ENCODE measurements around the gene CYFIP2.

CYFIP2 gene

GRCh38 chr5:157371655-157372471, 105.9 kb downstream of the CYFIP2 start:
- H3K27ac ChIP-seq (ENCODE audit: low read depth, low read length, poor library complexity, severe bottlenecking): no peak overlapping the region
- H3K27me3 ChIP-seq (ENCODE audit: insufficient read depth, low read length): no peaks in the 10 kb centered on the region
- no peaks in the 10 kb centered on the region for H3F3A ChIP-seq (ENCODE audit: insufficient read depth, low read length)
- H3K4me1 ChIP-seq (ENCODE audit: insufficient read depth, low read length, severe bottlenecking): no peaks in the 10 kb centered on the region
- H4K20me1 ChIP-seq (ENCODE audit: insufficient read depth, low read length): no peaks in the 10 kb centered on the region
- peaks cover 98% of the 10 kb centered on the region for H3K36me3 ChIP-seq (ENCODE audit: insufficient read depth, low read length)
- no peak overlapping the region for H3K4me3 ChIP-seq (ENCODE audit: low read depth, low read length, poor library complexity, severe bottlenecking)
- H3K9me2 ChIP-seq (ENCODE audit: low read depth, low read length): no peaks in the 10 kb centered on the region
- H3K9me3 ChIP-seq (ENCODE audit: low read length): no peaks in the 10 kb centered on the region
- TF ChIP-seq EZH2 (IDR thresholded peaks at IDR 0.05; ENCODE audit: borderline replicate concordance, low read length): no peak
- no peak for TF ChIP-seq CTCF (IDR thresholded peaks at IDR 0.05; ENCODE audit: low read length)
- no peaks in the 10 kb centered on the region for H3K79me2 ChIP-seq (ENCODE audit: insufficient read depth, low read length)
- H3K9ac ChIP-seq (ENCODE audit: low read length): no peak overlapping the region
- H2AFZ ChIP-seq (ENCODE audit: low read length): no peak overlapping the region
- H3K4me2 ChIP-seq (ENCODE audit: low read length): no peak overlapping the region

GRCh38 chr5:157372472-157372822, 106.5 kb downstream of the CYFIP2 start:
- Histone ChIP-seq H3K27ac (ENCODE audit: low read depth, low read length, poor library complexity, severe bottlenecking) (no peak overlapping the region), H3K79me2 (ENCODE audit: insufficient read depth, low read length) (no peaks in the 10 kb centered on the region), H4K20me1 (ENCODE audit: insufficient read depth, low read length) (no peaks in the 10 kb centered on the region), H3K9me3 (ENCODE audit: low read length) (no peaks in the 10 kb centered on the region), H2AFZ (ENCODE audit: low read length) (no peak overlapping the region), H3K4me1 (ENCODE audit: insufficient read depth, low read length, severe bottlenecking) (no peaks in the 10 kb centered on the region), H3K9me2 (ENCODE audit: low read depth, low read length) (no peaks in the 10 kb centered on the region), H3K4me2 (ENCODE audit: low read length) (no peak overlapping the region), H3K36me3 (ENCODE audit: insufficient read depth, low read length) (peaks cover 98% of the 10 kb centered on the region), H3F3A (ENCODE audit: insufficient read depth, low read length) (no peaks in the 10 kb centered on the region), H3K9ac (ENCODE audit: low read length) (no peak overlapping the region), H3K4me3 (ENCODE audit: low read depth, low read length, poor library complexity, severe bottlenecking) (no peak overlapping the region), H3K27me3 (ENCODE audit: insufficient read depth, low read length) (no peaks in the 10 kb centered on the region)
- no peak for TF ChIP-seq CTCF (IDR thresholded peaks at IDR 0.05; ENCODE audit: low read length)
- no peak for TF ChIP-seq EZH2 (IDR thresholded peaks at IDR 0.05; ENCODE audit: borderline replicate concordance, low read length)

DNA sequence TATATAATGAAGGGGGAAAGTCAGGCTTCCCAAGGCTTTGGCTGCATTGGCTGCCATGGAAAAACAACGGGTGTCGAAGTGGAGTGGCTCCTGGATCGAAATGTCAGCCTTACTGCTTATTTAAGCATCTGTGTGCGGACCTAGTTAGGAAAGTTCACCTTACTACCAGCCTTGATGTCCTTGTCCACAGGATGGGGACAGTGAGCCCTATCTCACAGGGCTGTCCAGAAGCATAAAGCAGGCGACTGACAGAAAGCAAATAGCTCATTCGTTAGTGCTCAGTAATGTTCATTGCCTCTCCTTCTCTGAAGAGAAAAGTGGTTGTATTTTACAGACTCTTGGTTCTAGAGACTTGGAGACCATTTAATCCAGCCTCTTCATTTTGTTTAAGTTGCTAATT, 112.6 kb downstream of the CYFIP2 start:
- no peaks in the 10 kb centered on the region for H3K4me1 ChIP-seq (ENCODE audit: insufficient read depth, low read length, severe bottlenecking)
- peaks cover 90% of the 10 kb centered on the region for H3K36me3 ChIP-seq (ENCODE audit: insufficient read depth, low read length)
- no peaks in the 10 kb centered on the region for H3F3A ChIP-seq (ENCODE audit: insufficient read depth, low read length)
- no peak overlapping the region for H2AFZ ChIP-seq (ENCODE audit: low read length)
- H3K9me2 ChIP-seq (ENCODE audit: low read depth, low read length): no peaks in the 10 kb centered on the region
- no peaks in the 10 kb centered on the region for H4K20me1 ChIP-seq (ENCODE audit: insufficient read depth, low read length)
- no peak overlapping the region for H3K4me3 ChIP-seq (ENCODE audit: low read depth, low read length, poor library complexity, severe bottlenecking)
- H3K9ac ChIP-seq (ENCODE audit: low read length): no peak overlapping the region
- H3K79me2 ChIP-seq (ENCODE audit: insufficient read depth, low read length): no peaks in the 10 kb centered on the region
- H3K9me3 ChIP-seq (ENCODE audit: low read length): no peaks in the 10 kb centered on the region
- H3K4me2 ChIP-seq (ENCODE audit: low read length): no peak overlapping the region
- H3K27ac ChIP-seq (ENCODE audit: low read depth, low read length, poor library complexity, severe bottlenecking): no peak overlapping the region
- TF ChIP-seq CTCF (IDR thresholded peaks at IDR 0.05; ENCODE audit: low read length) (no peak), EZH2 (IDR thresholded peaks at IDR 0.05; ENCODE audit: borderline replicate concordance, low read length) (no peak)
- no peaks in the 10 kb centered on the region for H3K27me3 ChIP-seq (ENCODE audit: insufficient read depth, low read length)
